NCI-H748 treated with DMSO at 0.1 percent for 48 hours (cell line): ENCODE measurements around the gene ISOC2.

Experiments
- DNase-seq: peaks from one replicate; lab custom pipeline; 2025; lab: John Stamatoyannopoulos, UW

Gene ISOC2

GRCh38 chr19:55477905-55478304 is 16.5 kb upstream of the ISOC2 start:
- DNase-seq = no peak

GRCh38 chr19:55476100-55476775 is 14.8 kb upstream of the ISOC2 start, which contains the start of gene ZNF628:
Gene ZNF628, plus strand, starts transcription at chr19:55476617. Its CDS starts 3,294 bp downstream, at chr19:55479911.
- peak; percentile 94 for DNase-seq

- no peak for DNase-seq
Measured at GRCh38 chr19:55474269-55475265, 13.1 kb upstream of the ISOC2 start.

- DNase-seq = no peak
Measured at GRCh38 chr19:55473225-55474012, 12.0 kb upstream of the ISOC2 start.

GRCh38 chr19:55472463-55472862 is 11.0 kb upstream of the ISOC2 start:
- no peak for DNase-seq

- no peak for DNase-seq
Measured at GRCh38 chr19:55471266-55471665, 9.8 kb upstream of the ISOC2 start.

- DNase-seq = no peak
Measured at GRCh38 chr19:55468054-55468393, 6.6 kb upstream of the ISOC2 start.

GRCh38 chr19:55467236-55468053 is 6.0 kb upstream of the ISOC2 start:
- DNase-seq = no peak

GRCh38 chr19:55466241-55466614 is 4.8 kb upstream of the ISOC2 start:
- DNase-seq = no peak

GRCh38 chr19:55465460-55466240 is 4.2 kb upstream of the ISOC2 start:
- DNase-seq = no peak

- DNase-seq = no peak
Measured at GRCh38 chr19:55464662-55465054, 3.2 kb upstream of the ISOC2 start, which contains the start of gene C19orf85. Gene C19orf85, minus strand, starts transcription at chr19:55464751. Its CDS starts 197 bp downstream, at chr19:55464554.

- no peak for DNase-seq
Measured at GRCh38 chr19:55464039-55464661, 2.7 kb upstream of the ISOC2 start.

GRCh38 chr19:55463583-55464031 is 2.2 kb upstream of the ISOC2 start:
- no peak for DNase-seq

GRCh38 chr19:55462722-55463121 is 1.3 kb upstream of the ISOC2 start:
- no peak for DNase-seq

- peak; percentile 17 for DNase-seq
Measured at GRCh38 chr19:55461974-55462626, 658 bp upstream of the ISOC2 start.

- peak; percentile 82 for DNase-seq
Measured at GRCh38 chr19:55460670-55461258, 678 bp downstream of the ISOC2 start.

GRCh38 chr19:55459950-55460657 is 1.3 kb downstream of the ISOC2 start:
- DNase-seq = peak; percentile 36

- DNase-seq = no peak
Measured at GRCh38 chr19:55459551-55459949, 1.9 kb downstream of the ISOC2 start.
